HepG2 (cell line): ENCODE results near the gene CYB561. TPM values are rescaled to one million over a fixed set of nuclear protein-coding genes. Genes with fewer than 3 reads are reported as not detected.

Experiments
- ATAC-seq: fragments of 200-7000 bp; cut with Tn5 transposase; 3 replicates; pipeline ENCODE4 v1.9.1; 2020; ENCODE audit warnings: mild to moderate bottlenecking, moderate library complexity
- BruUV-seq: library from RNA; stranded (reverse); fragments of 400-500 nt; replicated peaks from 2 replicates; lab custom pipeline; 2021; lab: Mats Ljungman, UMichigan
- CTCF ChIA-PET: fragments of 300-600 bp; formaldehyde crosslinking; extraction: SDS; loops from one replicate; lab custom pipeline; 2021; ENCODE audit warnings: low total read pairs, inconsistent platforms, low intra/inter-chr PET ratio; lab: Yijun Ruan, JAX
- POLR2A ChIA-PET: fragments of 350-600 bp; sonication (Branson Sonifier 250); formaldehyde crosslinking; loops from one replicate; lab custom pipeline; 2020; ENCODE audit warnings: antibody characterized with exemption, inconsistent platforms; lab: Yijun Ruan, JAX
- DNase-seq: peaks from one replicate; pipeline ENCODE4 v3.0.0-alpha.2; 2015; ENCODE audit warnings: low spot score
- FAIRE-seq: peaks from 3 replicates; lab custom pipeline; 2011; peaks lifted over from hg19 to GRCh38; lab: Jason Lieb, UNC
- H2AFZ ChIP-seq: one replicate; pipeline ENCODE4 v1.6.1; 2011; ENCODE audit warnings: low read length, inconsistent platforms
- H3K27ac ChIP-seq: fragments of 300-600 bp; 3 replicates; pipeline ENCODE4 v1.8.0; 2011; ENCODE audit warnings: mixed run types, mild to moderate bottlenecking, mixed read lengths, low read length, inconsistent platforms; ENCODE audit not compliant: insufficient read depth; ENCODE audit errors: extremely low read length
- H3K27me3 ChIP-seq, 2 experiments: fragments of 200-600 bp in 1 of 2; 2 replicates in 1 of 2; 3 replicates in 1 of 2; pipeline versions ENCODE4 v1.6.0 to v1.8.0; 2011; ENCODE audit warnings: low read length in 2 of 2, mild to moderate bottlenecking in 2 of 2, moderate library complexity in 2 of 2, inconsistent platforms in 1 of 2; ENCODE audit not compliant: insufficient read depth in 2 of 2, control insufficient read depth in 1 of 2
- H3K36me3 ChIP-seq, 2 experiments: fragments of 200-600 bp in 1 of 2; replicated peaks in 1 of 2; 2 replicates in 1 of 2; 3 replicates in 1 of 2; pipeline versions ENCODE4 v1.5.1 to v1.8.0; 2011; ENCODE audit warnings: low read length in 2 of 2, inconsistent platforms in 1 of 2; ENCODE audit not compliant: insufficient read depth in 2 of 2, control insufficient read depth in 1 of 2
- H3K4me1 ChIP-seq: 2 replicates; pipeline ENCODE4 v1.5.1; 2012; ENCODE audit warnings: low read length, inconsistent platforms; ENCODE audit not compliant: insufficient read depth
- H3K4me2 ChIP-seq: 2 replicates; pipeline ENCODE4 v1.6.0; 2011; ENCODE audit warnings: low read depth, low read length, inconsistent platforms
- H3K4me3 ChIP-seq, 3 experiments: fragments of 200-600 bp in 1 of 3; sonication (generic), shearing (Covaris generic) in 1 of 3; replicated peaks in 1 of 3; 2 replicates each; pipeline ENCODE4 v1.5.1; 2011 to 2016; ENCODE audit warnings: low read length in 3 of 3, inconsistent platforms in 2 of 3, low read depth in 2 of 3, mild to moderate bottlenecking in 2 of 3, control low read depth in 1 of 3, mixed read lengths in 1 of 3; ENCODE audit not compliant: insufficient read depth in 1 of 3
- H3K79me2 ChIP-seq: one replicate; pipeline ENCODE4 v1.6.1; 2011; ENCODE audit warnings: low read length, inconsistent platforms; ENCODE audit not compliant: insufficient read depth
- H3K9ac ChIP-seq: 2 replicates; pipeline ENCODE4 v1.6.0; 2011; ENCODE audit warnings: mild to moderate bottlenecking, low read depth, low read length, inconsistent platforms; ENCODE audit not compliant: insufficient read depth
- H3K9me3 ChIP-seq: 2 replicates; pipeline ENCODE4 v1.5.1; 2012; ENCODE audit warnings: mild to moderate bottlenecking, low read length
- H4K20me1 ChIP-seq: 2 replicates; pipeline ENCODE4 v1.6.0; 2011; ENCODE audit warnings: inconsistent platforms, mild to moderate bottlenecking, low read length, moderate library complexity; ENCODE audit not compliant: insufficient read depth
- GABPA ChIP-seq, 2 experiments: IDR thresholded peaks; 2 replicates each; pipeline ENCODE4 v1.6.1; 2011 to 2016; ENCODE audit warnings: low read depth in 2 of 2, low read length in 1 of 2, missing biosample characterization in 1 of 2, missing genetic modification characterization in 1 of 2
- HDAC2 ChIP-seq: sonication (generic); formaldehyde crosslinking; IDR thresholded peaks from 2 replicates; pipeline ENCODE4 v1.4.0; 2020; ENCODE audit warnings: missing genetic modification reagents
- HOXD1 ChIP-seq: sonication (generic); formaldehyde crosslinking; IDR thresholded peaks from 2 replicates; pipeline ENCODE4 v1.5.0; 2020; ENCODE audit warnings: missing genetic modification reagents
- MIER3 ChIP-seq: IDR thresholded peaks from 2 replicates; pipeline ENCODE4 v1.6.1; 2016; ENCODE audit warnings: missing compliant biosample characterization, borderline replicate concordance
- MTF1 ChIP-seq: sonication (generic); formaldehyde crosslinking; IDR thresholded peaks from 2 replicates; pipeline ENCODE4 v1.5.0; 2020; ENCODE audit warnings: missing genetic modification reagents
- MYNN ChIP-seq: sonication (generic); formaldehyde crosslinking; IDR thresholded peaks from 2 replicates; pipeline ENCODE4 v1.4.0; 2020; ENCODE audit warnings: mild to moderate bottlenecking, low read depth, missing genetic modification reagents
- RFXANK ChIP-seq: IDR thresholded peaks from 2 replicates; pipeline ENCODE4 v1.6.1; 2016
- RXRB ChIP-seq: IDR thresholded peaks from 2 replicates; pipeline ENCODE4 v1.6.1; 2016; ENCODE audit warnings: borderline replicate concordance, missing genetic modification reagents, missing compliant biosample characterization
- TRIM24 ChIP-seq: sonication (generic); formaldehyde crosslinking; IDR thresholded peaks from 2 replicates; pipeline ENCODE4 v1.8.0; 2022; ENCODE audit warnings: mild to moderate bottlenecking, missing genetic modification reagents
- ZMAT3 ChIP-seq: sonication (generic); formaldehyde crosslinking; conservative IDR thresholded peaks from 2 replicates; pipeline ENCODE4 v1.7.0; 2021; ENCODE audit warnings: missing genetic modification reagents
- ZNF782 ChIP-seq: sonication (generic); formaldehyde crosslinking; IDR thresholded peaks from 2 replicates; pipeline ENCODE4 v1.4.0; 2020; ENCODE audit warnings: missing genetic modification reagents, mild to moderate bottlenecking, borderline replicate concordance
- WGBS: methylation state at CpG from one replicate; pipeline ENCODE4 v1.1.6; 2017; ENCODE audit warnings: low lambda C conversion rate; 5-methylcytosine and 5-hydroxymethylcytosine counted together
- in situ Hi-C: cut with HindIII; loops from 2 replicates; pipeline ENCODE4 v1.10.0; 2017; ENCODE audit warnings: low pct_unique_long_range_greater_than_20kb; ENCODE audit not compliant: extremely low pct_ligation_motif_present
- intact Hi-C: fragments of 100-400 bp; cut with micrococcal nuclease; formaldehyde crosslinking; loops from one replicate; pipeline ENCODE4 v1.10.0; 2022; ENCODE audit not compliant: unreplicated experiment
- polyA plus RNA-seq, 8 experiments: library from polyadenylated mRNA; depleted of rRNA in 3 of 8; stranded (reverse) in 7 of 8; unstranded in 1 of 8; fragments of >200 nt; fragmentation: Illumina TruSeq in 4 of 8; extraction: Trizol in 4 of 8; gene quantifications; 2 replicates each; pipeline versions ENCODE4 v1.2.1 to v1.2.3, GENCODE V29; 2011 to 2016; ENCODE audit warnings: low read depth in 4 of 8, missing spikeins in 1 of 8, mixed read lengths in 1 of 8; ENCODE audit not compliant: insufficient read depth in 1 of 8
- total RNA-seq, 5 experiments: library from RNA; depleted of rRNA; stranded (reverse); fragments of >200 nt; fragmentation: Illumina TruSeq; extraction: Trizol; gene quantifications; 2 replicates each; pipeline ENCODE4 v1.2.3, GENCODE V29; 2016; ENCODE audit warnings: low read depth in 1 of 5
- TF ChIP-seq, protein P1 (sequence below): sonication (generic); formaldehyde crosslinking; conservative IDR thresholded peaks from 2 replicates; pipeline ENCODE4 v1.8.0; 2022; ENCODE audit warnings: low read depth, missing genetic modification reagents
- TF ChIP-seq, protein P2 (sequence below): sonication (generic); formaldehyde crosslinking; IDR thresholded peaks from 2 replicates; pipeline ENCODE4 v1.5.1; 2020; ENCODE audit warnings: mild to moderate bottlenecking, missing genetic modification reagents, borderline replicate concordance
- TF ChIP-seq, protein P3 (sequence below), 2 experiments: sonication (generic) in 1 of 2; formaldehyde crosslinking in 1 of 2; IDR thresholded peaks; 2 replicates each; pipeline versions ENCODE4 v1.4.0 to v1.6.1; 2018 to 2020; ENCODE audit warnings: missing genetic modification reagents in 2 of 2, borderline replicate concordance in 1 of 2, low read depth in 1 of 2, mild to moderate bottlenecking in 1 of 2, missing biosample characterization in 1 of 2
- TF ChIP-seq, protein P4 (sequence below): sonication (generic); formaldehyde crosslinking; IDR thresholded peaks from 2 replicates; pipeline ENCODE4 v1.4.0; 2020; ENCODE audit warnings: mild to moderate bottlenecking, missing genetic modification reagents
- TF ChIP-seq, protein P5 (sequence below): sonication (generic); formaldehyde crosslinking; IDR thresholded peaks from 2 replicates; pipeline ENCODE4 v1.8.0; 2022; ENCODE audit warnings: missing genetic modification reagents, low read depth, mild to moderate bottlenecking, borderline replicate concordance

The CYB561 gene
- total and polyA plus RNA-seq, 2 of the 13 experiments (the other 11 are each of a cell fraction or from before 2014, with no cell fraction given) = 1.5 to 6.7 TPM

DNA sequence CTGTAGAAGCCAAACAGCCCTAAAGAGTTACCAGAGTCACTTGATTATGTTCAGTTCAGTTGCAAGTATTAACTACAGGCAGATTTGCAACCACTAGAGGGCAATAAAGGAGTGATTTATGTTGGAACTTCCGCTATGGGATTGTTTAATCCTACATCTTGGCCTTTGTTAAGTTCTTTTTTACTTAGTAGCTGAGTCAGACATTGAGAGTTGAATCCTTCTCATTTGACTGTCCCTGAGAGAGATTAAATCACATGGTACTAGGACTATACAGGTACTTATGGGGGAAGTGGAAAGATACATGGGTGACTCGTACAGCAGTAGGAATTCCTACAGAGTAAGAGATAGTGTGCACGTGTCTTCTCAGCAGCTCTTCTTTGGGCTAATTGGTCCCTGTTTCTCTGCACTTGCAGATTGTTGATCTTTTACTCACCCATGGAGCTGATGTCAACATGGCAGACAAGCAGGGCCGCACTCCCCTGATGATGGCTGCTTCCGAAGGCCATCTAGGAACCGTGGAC, 40.3 kb downstream of the CYB561 start:
- 19% methylated on average over 6 of the region's 6 CpGs for WGBS
- intact Hi-C loops (loop anchor here (1.0 kb wide), 3 partner anchors 324 to 734 kb away; no protein-coding TSS in a partner anchor), in situ Hi-C loops (loop anchor here (10.0 kb wide), 1 partner anchor 291 kb away; no protein-coding TSS in a partner anchor)
- Histone ChIP-seq H3K27ac (no peak overlapping the region), H3K79me2 (no peaks in the 10 kb centered on the region), H3K9me3 (no peaks in the 10 kb centered on the region), H3K27me3 (peaks cover 0 to 5% of the 10 kb centered on the region in 2 experiments; a peak in 3 of 5 replicates), H3K4me3 (peak overlapping the region in 1 of 3 experiments; percentile 13; a peak in 1 of 6 replicates), H3K4me1 (peaks cover 6% of the 10 kb centered on the region), H3K9ac (no peak overlapping the region), H2AFZ (peak overlapping the region; percentile 28), H4K20me1 (no peaks in the 10 kb centered on the region), H3K36me3 (no peaks in the 10 kb centered on the region), H3K4me2 (peak overlapping the region; percentile 68)
- peak; percentile 72 for FAIRE-seq
- BruUV-seq = no TSS peak
- peak; percentile 67 for DNase-seq
- peak; percentile 67 for ATAC-seq
- ChIA-PET POLR2A (no interaction called here), CTCF (interaction anchor here (0.8 to 2.4 kb wide), 5 partner anchors 293 to 733 kb away, joined by 3 to 11 read pairs (median 4); no protein-coding TSS in a partner anchor)
- TF ChIP-seq MTF1 (no peak), GABPA (IDR thresholded peaks at IDR 0.05; ENCODE audit: low read depth, low read length) (no peak), GABPA (CRISPR knock-in tag; IDR thresholded peaks at IDR 0.05; ENCODE audit: low read depth) (peak; percentile 63), ZMAT3 (CRISPR knock-in tag) (no peak), TRIM24 (no peak), HOXD1 (CRISPR knock-in tag) (no peak), ZNF782 (CRISPR knock-in tag) (no peak), MYNN (CRISPR knock-in tag) (no peak), MIER3 (CRISPR knock-in tag) (no peak), HDAC2 (CRISPR knock-in tag) (0 out of 2 replicates have a peak, but pooled peaks have one; percentile 18), RFXANK (CRISPR knock-in tag) (0 out of 2 replicates have a peak, but pooled peaks have one; percentile 54), RXRB (CRISPR knock-in tag) (0 out of 2 replicates have a peak, but pooled peaks have one; percentile 12)
- TF ChIP-seq, protein P1, sequence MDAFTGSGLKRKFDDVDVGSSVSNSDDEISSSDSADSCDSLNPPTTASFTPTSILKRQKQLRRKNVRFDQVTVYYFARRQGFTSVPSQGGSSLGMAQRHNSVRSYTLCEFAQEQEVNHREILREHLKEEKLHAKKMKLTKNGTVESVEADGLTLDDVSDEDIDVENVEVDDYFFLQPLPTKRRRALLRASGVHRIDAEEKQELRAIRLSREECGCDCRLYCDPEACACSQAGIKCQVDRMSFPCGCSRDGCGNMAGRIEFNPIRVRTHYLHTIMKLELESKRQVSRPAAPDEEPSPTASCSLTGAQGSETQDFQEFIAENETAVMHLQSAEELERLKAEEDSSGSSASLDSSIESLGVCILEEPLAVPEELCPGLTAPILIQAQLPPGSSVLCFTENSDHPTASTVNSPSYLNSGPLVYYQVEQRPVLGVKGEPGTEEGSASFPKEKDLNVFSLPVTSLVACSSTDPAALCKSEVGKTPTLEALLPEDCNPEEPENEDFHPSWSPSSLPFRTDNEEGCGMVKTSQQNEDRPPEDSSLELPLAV (CRISPR knock-in tag) = no peak
- TF ChIP-seq, protein P2, sequence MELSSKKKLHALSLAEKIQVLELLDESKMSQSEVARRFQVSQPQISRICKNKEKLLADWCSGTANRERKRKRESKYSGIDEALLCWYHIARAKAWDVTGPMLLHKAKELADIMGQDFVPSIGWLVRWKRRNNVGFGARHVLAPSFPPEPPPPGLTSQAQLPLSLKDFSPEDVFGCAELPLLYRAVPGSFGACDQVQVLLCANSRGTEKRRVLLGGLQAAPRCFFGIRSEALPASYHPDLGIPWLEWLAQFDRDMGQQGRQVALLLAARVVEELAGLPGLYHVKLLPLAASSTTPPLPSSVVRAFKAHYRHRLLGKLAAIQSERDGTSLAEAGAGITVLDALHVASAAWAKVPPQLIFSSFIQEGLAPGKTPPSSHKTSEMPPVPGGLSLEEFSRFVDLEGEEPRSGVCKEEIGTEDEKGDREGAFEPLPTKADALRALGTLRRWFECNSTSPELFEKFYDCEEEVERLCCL = no peak
- TF ChIP-seq, protein P3, sequence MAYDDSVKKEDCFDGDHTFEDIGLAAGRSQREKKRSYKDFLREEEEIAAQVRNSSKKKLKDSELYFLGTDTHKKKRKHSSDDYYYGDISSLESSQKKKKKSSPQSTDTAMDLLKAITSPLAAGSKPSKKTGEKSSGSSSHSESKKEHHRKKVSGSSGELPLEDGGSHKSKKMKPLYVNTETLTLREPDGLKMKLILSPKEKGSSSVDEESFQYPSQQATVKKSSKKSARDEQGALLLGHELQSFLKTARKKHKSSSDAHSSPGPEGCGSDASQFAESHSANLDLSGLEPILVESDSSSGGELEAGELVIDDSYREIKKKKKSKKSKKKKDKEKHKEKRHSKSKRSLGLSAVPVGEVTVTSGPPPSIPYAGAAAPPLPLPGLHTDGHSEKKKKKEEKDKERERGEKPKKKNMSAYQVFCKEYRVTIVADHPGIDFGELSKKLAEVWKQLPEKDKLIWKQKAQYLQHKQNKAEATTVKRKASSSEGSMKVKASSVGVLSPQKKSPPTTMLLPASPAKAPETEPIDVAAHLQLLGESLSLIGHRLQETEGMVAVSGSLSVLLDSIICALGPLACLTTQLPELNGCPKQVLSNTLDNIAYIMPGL (CRISPR knock-in tag; IDR thresholded peaks at IDR 0.05; ENCODE audit: borderline replicate concordance in 1 of 2, low read depth in 1 of 2) = peak in 1 of 2 experiments; percentile 34; a peak in 1 of 4 replicates
- TF ChIP-seq, protein P4, sequence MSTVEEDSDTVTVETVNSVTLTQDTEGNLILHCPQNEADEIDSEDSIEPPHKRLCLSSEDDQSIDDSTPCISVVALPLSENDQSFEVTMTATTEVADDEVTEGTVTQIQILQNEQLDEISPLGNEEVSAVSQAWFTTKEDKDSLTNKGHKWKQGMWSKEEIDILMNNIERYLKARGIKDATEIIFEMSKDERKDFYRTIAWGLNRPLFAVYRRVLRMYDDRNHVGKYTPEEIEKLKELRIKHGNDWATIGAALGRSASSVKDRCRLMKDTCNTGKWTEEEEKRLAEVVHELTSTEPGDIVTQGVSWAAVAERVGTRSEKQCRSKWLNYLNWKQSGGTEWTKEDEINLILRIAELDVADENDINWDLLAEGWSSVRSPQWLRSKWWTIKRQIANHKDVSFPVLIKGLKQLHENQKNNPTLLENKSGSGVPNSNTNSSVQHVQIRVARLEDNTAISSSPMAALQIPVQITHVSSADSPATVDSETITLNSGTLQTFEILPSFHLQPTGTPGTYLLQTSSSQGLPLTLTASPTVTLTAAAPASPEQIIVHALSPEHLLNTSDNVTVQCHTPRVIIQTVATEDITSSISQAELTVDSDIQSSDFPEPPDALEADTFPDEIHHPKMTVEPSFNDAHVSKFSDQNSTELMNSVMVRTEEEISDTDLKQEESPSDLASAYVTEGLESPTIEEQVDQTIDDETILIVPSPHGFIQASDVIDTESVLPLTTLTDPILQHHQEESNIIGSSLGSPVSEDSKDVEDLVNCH (CRISPR knock-in tag) = no peak
- TF ChIP-seq, protein P5, sequence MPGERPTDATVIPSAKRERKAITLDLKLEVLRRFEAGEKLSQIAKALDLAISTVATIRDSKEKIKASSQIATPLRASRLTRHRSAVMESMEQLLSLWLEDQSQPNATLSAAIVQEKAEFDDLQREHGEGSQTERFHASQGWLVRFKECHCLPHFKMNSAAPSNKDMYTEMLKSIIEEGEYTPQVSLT (CRISPR knock-in tag) = no peak
